Measurements from ENCODE around the gene NCAM1.

DNA sequence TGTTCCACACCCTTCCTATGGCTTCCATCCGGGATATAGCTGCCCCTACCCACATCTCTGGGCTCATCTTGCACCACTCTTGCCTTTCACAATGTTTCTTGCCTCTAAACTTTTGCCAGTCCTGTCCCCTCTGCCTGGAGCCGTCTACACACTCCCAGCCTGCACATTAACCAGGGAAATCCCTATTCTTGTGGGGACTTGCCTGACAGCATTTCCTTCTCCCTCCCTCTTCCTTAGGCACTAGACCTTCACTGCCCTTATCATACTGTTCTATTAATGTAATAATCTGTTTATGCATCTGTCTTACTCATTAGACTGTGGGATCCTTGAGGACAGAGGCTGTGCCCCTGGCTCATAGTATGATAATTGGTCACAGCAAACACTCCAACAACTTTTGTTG lies 347.4 kb downstream of the NCAM1 start:
- TF ChIP-seq, protein P1, sequence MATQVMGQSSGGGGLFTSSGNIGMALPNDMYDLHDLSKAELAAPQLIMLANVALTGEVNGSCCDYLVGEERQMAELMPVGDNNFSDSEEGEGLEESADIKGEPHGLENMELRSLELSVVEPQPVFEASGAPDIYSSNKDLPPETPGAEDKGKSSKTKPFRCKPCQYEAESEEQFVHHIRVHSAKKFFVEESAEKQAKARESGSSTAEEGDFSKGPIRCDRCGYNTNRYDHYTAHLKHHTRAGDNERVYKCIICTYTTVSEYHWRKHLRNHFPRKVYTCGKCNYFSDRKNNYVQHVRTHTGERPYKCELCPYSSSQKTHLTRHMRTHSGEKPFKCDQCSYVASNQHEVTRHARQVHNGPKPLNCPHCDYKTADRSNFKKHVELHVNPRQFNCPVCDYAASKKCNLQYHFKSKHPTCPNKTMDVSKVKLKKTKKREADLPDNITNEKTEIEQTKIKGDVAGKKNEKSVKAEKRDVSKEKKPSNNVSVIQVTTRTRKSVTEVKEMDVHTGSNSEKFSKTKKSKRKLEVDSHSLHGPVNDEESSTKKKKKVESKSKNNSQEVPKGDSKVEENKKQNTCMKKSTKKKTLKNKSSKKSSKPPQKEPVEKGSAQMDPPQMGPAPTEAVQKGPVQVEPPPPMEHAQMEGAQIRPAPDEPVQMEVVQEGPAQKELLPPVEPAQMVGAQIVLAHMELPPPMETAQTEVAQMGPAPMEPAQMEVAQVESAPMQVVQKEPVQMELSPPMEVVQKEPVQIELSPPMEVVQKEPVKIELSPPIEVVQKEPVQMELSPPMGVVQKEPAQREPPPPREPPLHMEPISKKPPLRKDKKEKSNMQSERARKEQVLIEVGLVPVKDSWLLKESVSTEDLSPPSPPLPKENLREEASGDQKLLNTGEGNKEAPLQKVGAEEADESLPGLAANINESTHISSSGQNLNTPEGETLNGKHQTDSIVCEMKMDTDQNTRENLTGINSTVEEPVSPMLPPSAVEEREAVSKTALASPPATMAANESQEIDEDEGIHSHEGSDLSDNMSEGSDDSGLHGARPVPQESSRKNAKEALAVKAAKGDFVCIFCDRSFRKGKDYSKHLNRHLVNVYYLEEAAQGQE (IDR thresholded peaks at IDR 0.05; ENCODE audit: insufficient replicate concordance, low read depth): no peak
- TF ChIP-seq, protein P2, sequence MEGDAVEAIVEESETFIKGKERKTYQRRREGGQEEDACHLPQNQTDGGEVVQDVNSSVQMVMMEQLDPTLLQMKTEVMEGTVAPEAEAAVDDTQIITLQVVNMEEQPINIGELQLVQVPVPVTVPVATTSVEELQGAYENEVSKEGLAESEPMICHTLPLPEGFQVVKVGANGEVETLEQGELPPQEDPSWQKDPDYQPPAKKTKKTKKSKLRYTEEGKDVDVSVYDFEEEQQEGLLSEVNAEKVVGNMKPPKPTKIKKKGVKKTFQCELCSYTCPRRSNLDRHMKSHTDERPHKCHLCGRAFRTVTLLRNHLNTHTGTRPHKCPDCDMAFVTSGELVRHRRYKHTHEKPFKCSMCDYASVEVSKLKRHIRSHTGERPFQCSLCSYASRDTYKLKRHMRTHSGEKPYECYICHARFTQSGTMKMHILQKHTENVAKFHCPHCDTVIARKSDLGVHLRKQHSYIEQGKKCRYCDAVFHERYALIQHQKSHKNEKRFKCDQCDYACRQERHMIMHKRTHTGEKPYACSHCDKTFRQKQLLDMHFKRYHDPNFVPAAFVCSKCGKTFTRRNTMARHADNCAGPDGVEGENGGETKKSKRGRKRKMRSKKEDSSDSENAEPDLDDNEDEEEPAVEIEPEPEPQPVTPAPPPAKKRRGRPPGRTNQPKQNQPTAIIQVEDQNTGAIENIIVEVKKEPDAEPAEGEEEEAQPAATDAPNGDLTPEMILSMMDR (IDR thresholded peaks at IDR 0.05; ENCODE audit: insufficient read depth, low read length): no peak
- TF ChIP-seq POLR2AphosphoS5 (IDR thresholded peaks at IDR 0.05; ENCODE audit: low read depth): no peak

Measured in HL-60 (cell line).